Activated CD4-positive, alpha-beta T cell treated with anti-CD3 and anti-CD28 coated beads, Interleukin-2, amount 10 ng/mL, durations not matched to agents 7 days and 5 days (primary cell): ENCODE data around the gene LLGL1. TPM values are rescaled to one million over a fixed set of nuclear protein-coding genes. Genes with fewer than 3 reads are reported as not detected.

Experiments
- CTCF ChIA-PET: fragments of 350-600 bp; sonication (Branson Sonifier 250); formaldehyde crosslinking; loops from one replicate; lab custom pipeline; 2021; ENCODE audit warnings: antibody characterized with exemption; lab: Charles Lee
- POLR2A ChIA-PET: fragments of 350-600 bp; sonication (Branson Sonifier 250); formaldehyde crosslinking; loops from one replicate; lab custom pipeline; 2021; ENCODE audit warnings: antibody characterized with exemption; lab: Charles Lee
- DNase-seq: peaks from one replicate; pipeline ENCODE4 v3.0.0-alpha.2; 2020
- H3K27ac Mint-ChIP-seq: one replicate; pipeline ENCODE4 v1.8.0; 2021; ENCODE audit warnings: mild to moderate bottlenecking, moderate library complexity, mixed read lengths
- H3K27me3 Mint-ChIP-seq: one replicate; pipeline ENCODE4 v1.8.0; 2021; ENCODE audit warnings: mixed read lengths
- H3K36me3 Mint-ChIP-seq: one replicate; pipeline ENCODE4 v1.8.0; 2021; ENCODE audit warnings: low read depth, mixed read lengths
- H3K4me1 Mint-ChIP-seq: one replicate; pipeline ENCODE4 v1.8.0; 2021; ENCODE audit warnings: mixed read lengths
- H3K4me3 Mint-ChIP-seq: one replicate; pipeline ENCODE4 v1.8.0; 2021; ENCODE audit warnings: mild to moderate bottlenecking, moderate library complexity, mixed read lengths
- H3K9me3 Mint-ChIP-seq: one replicate; pipeline ENCODE4 v1.8.0; 2021; ENCODE audit warnings: mixed read lengths
- total RNA-seq, 2 experiments: library from RNA; stranded (reverse); gene quantifications; one replicate each; pipeline ENCODE4 v1.2.3, GENCODE V29; 2021

LLGL1 gene
- total RNA-seq, 2 experiments from 2014 or later: 24.7 to 24.9 TPM

DNA sequence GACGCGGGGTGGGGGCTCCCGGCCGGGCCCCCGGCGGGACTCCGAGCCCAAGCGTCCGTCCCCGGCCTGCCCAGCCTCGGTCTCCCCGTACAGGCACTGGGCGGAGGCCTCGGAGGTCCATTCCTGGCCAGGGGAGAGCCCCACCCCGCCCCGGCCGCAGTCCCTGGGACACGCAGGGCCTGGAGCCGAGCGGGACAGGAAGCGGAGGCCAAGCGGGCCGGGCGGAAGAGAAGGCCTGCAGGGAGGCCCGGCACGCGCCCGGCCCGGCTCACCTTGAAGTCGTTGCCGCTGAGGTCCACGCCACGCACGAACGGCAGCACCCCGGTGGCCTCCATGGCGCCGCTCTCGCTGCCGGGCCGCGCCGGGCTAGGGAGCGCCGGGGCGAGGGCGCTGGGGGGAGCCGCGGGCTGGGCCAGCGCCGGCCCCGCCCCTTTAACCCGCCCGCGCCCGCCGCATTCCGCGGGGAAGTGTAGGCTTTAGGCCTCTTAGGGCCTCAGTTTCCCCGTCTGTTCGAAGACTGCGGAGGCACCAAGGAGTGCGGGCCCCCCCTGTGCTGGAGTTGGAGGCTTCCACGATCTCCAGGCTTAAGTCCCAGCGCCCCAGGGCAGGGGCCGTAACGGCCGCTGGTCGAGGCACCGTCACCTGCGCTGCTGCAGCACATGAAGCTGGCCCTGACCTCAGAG lies 33.1 kb downstream of the LLGL1 start, which contains the start of gene FLII:
Gene FLII, minus strand, starts transcription at position 383 of the 683 bp plus-strand sequence. Its CDS starts 48 bp downstream, at position 335.
- peaks cover 45% of the 10 kb centered on the region for H3K4me1 Mint-ChIP-seq
- peaks cover 14% of the 10 kb centered on the region for H3K36me3 Mint-ChIP-seq
- POLR2A ChIA-PET: no interaction called here
- CTCF ChIA-PET: interaction anchor here (1.4 to 1.7 kb wide), 2 partner anchors 34 to 36 kb away, joined by 3 read pairs; no protein-coding TSS in a partner anchor
- peak within 1 kb of the TSS; percentile 98 for H3K4me3 Mint-ChIP-seq
- no peaks in the 10 kb centered on the region for H3K27me3 Mint-ChIP-seq
- DNase-seq: peak; percentile 47
- no peaks in the 10 kb centered on the region for H3K9me3 Mint-ChIP-seq
- H3K27ac Mint-ChIP-seq: peak within 1 kb of the TSS; percentile 93

DNA sequence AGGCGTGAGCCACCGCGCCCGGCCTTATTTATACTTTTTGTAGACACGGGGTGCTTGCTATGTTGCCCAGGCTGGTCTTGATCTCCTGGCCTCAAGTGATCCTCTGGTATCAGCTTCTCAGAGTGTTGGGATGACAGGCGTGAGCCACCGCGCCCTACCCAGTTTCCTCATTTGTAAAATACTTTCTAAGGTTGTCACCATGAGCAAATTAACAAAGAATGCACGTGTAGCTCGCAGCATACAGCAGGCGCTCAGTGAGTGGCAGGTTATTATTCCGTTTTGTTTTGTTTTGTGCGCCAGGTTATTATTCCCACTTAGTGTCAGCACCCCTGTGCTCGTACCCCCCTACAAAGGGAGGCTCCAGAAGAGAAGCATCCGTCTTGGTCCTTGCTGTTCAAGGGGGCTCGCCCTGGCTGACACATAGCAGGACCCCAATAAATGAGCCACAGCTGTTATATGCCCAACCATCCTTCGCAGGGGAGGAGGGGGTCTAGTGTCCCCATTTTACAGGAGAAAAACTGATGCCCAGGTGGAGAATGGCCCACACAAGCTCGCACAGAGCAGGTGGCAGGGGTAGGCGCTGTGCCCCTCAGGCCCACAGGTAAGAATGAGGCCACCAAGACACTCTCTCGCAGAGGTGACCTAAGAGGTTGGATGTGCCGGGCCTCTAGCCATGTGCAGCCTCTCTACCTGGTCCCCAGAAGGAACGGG lies 34.3 kb downstream of the LLGL1 start:
- Mint-ChIP-seq H3K36me3 (peaks cover 10% of the 10 kb centered on the region), H3K27me3 (no peaks in the 10 kb centered on the region), H3K4me1 (peaks cover 45% of the 10 kb centered on the region), H3K27ac (peak overlapping the region; percentile 86), H3K4me3 (peak overlapping the region; percentile 76), H3K9me3 (no peaks in the 10 kb centered on the region)
- no peak for DNase-seq
- ChIA-PET CTCF (interaction anchor here (1.4 to 1.7 kb wide), 4 partner anchors 26 to 41 kb away, joined by 3 to 8 read pairs (median 3); no protein-coding TSS in a partner anchor), POLR2A (no interaction called here)

DNA sequence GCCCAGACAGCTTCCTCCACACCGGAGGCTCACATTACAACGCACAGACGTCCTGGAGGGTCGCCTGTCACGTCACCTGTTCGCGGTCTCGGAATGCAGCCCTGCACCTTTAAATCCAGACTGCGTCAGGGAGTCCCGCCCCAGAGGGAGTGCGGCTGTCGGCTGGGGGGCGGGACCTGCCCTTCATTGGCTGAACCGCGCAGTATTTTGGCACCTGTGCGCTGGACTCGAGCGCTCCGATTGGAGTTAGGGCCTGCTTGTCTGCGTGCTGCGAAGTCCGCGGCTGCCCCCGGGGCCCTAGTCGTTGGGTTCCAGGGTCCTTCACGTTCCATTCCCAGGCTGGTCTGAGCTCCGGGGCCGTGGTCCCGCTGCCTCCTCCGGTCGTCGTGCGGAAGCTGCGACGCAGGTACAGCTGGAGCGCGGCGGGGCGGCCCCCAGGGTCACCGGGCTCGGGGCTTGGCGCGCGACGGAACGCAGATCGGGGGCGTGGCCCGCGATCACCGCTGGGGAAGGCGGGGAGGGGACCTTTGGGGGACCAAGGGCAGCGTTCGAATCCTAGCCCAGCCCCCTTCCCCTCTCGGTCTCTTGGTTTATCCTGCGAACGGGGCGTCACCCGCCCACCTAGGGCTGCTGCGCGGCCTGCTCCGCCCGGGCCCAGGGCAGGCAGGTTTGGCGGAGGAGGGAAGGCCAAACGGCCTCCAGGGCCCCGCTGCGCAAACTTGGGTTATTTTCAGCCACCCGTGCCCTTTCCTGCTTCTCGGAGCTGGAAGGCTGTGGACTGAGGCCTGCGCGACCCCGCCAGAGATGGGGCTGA lies 35.1 kb downstream of the LLGL1 start, which contains the start of gene MIEF2:
Gene MIEF2, plus strand, starts transcription at position 331 of the 814 bp plus-strand sequence. CDS start 2,059 bp downstream, outside the sequence.
- Mint-ChIP-seq H3K9me3 (no peaks in the 10 kb centered on the region), H3K4me1 (peaks cover 43% of the 10 kb centered on the region), H3K27me3 (no peaks in the 10 kb centered on the region), H3K27ac (peak within 1 kb of the TSS; percentile 86), H3K36me3 (peaks cover 10% of the 10 kb centered on the region), H3K4me3 (peak within 1 kb of the TSS; percentile 76)
- ChIA-PET CTCF (interaction anchor here (1.0 to 1.7 kb wide), 5 partner anchors 20 to 77 kb away, joined by 3 to 8 read pairs (median 3); partner anchors contain the start of gene ALKBH5), POLR2A (interaction anchor here (0.7 kb wide), 1 partner anchor 36 kb away, joined by 3 read pairs; no protein-coding TSS in a partner anchor)
- peak; percentile 95 for DNase-seq

DNA sequence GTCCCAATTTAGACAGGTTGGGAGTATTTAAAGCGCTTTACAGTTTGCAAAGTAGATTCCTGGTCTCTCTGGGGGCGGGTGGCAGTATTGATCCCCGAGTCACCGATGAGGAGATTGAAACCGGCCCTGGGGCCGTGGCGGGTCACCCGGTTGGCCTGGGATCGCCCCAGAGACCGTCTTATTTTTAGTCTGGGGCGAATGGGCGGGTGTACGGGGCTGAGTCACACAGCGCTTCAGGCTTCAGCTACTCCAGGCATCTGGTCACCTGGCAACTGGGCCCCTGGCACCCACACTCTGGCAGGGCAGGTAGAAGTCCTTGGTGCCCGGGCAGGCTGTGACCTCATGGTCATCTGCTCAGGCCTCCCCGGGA lies 35.7 kb downstream of the LLGL1 start:
- ChIA-PET POLR2A (interaction anchor here (0.7 kb wide), 1 partner anchor 37 kb away, joined by 3 read pairs; no protein-coding TSS in a partner anchor), CTCF (interaction anchor here (1.0 to 1.7 kb wide), 5 partner anchors 20 to 365 kb away, joined by 3 to 8 read pairs (median 4); partner anchors contain the start of gene ALKBH5)
- Mint-ChIP-seq H3K4me3 (peak overlapping the region; percentile 76), H3K36me3 (peaks cover 7% of the 10 kb centered on the region), H3K9me3 (no peaks in the 10 kb centered on the region), H3K27ac (peak overlapping the region; percentile 86), H3K27me3 (no peaks in the 10 kb centered on the region), H3K4me1 (peaks cover 38% of the 10 kb centered on the region)
- DNase-seq: peak; percentile 35

DNA sequence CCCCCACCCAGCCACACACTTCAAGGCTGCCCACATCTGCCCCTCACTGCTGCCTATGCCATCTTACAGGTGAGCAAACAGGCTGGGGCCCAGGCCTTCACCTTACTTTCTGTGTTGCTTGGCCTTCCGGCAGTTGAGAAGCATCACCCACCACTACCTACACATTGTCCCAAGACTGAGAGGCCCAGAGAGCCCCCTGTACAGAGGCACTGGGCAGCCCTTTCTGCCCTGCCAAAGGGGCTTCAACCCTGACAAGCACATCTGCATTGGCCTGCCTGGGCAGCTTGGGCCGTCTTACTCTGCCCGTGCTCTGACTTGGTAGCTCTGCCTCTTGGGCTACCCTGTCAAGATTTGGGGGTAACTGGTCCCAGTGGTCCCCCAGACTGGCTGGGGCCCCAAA lies 36.2 kb downstream of the LLGL1 start:
- H3K36me3 Mint-ChIP-seq: peaks cover 3% of the 10 kb centered on the region
- peak overlapping the region; percentile 86 for H3K27ac Mint-ChIP-seq
- H3K27me3 Mint-ChIP-seq: no peaks in the 10 kb centered on the region
- H3K4me3 Mint-ChIP-seq: peak overlapping the region; percentile 76
- no peaks in the 10 kb centered on the region for H3K9me3 Mint-ChIP-seq
- ChIA-PET POLR2A (no interaction called here), CTCF (interaction anchor here (1.0 to 1.7 kb wide), 4 partner anchors 19 to 364 kb away, joined by 3 to 8 read pairs (median 4); partner anchors contain the start of gene ALKBH5)
- DNase-seq: no peak
- H3K4me1 Mint-ChIP-seq: peaks cover 35% of the 10 kb centered on the region

DNA sequence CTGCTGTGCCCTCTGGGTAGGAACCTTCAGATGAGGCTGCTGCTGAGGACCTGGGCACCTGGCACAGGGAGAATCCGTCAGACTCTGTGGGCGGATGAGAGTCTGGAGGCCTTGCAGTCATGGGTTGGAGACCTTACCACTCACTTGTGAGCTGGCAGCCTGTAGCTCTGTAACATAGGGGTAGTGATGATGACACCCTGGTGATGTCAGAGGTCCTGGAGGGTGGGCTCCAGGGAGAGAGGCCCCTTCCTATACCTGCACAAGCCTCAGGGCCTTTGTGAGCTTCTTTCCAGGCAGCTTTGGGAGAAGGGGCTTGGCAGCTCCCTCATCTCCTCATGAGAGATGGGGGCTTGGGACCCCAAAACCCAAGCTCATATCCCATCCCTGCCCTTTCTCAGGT lies 36.7 kb downstream of the LLGL1 start:
- H3K9me3 Mint-ChIP-seq: no peaks in the 10 kb centered on the region
- H3K27ac Mint-ChIP-seq: peak overlapping the region; percentile 4
- no peak for DNase-seq
- peaks cover 3% of the 10 kb centered on the region for H3K36me3 Mint-ChIP-seq
- ChIA-PET POLR2A (no interaction called here), CTCF (interaction anchor here (1.3 to 1.5 kb wide), 2 partner anchors 19 to 364 kb away, joined by 4 to 5 read pairs; no protein-coding TSS in a partner anchor)
- H3K4me3 Mint-ChIP-seq: peak overlapping the region; percentile 76
- no peaks in the 10 kb centered on the region for H3K27me3 Mint-ChIP-seq
- peaks cover 31% of the 10 kb centered on the region for H3K4me1 Mint-ChIP-seq

DNA sequence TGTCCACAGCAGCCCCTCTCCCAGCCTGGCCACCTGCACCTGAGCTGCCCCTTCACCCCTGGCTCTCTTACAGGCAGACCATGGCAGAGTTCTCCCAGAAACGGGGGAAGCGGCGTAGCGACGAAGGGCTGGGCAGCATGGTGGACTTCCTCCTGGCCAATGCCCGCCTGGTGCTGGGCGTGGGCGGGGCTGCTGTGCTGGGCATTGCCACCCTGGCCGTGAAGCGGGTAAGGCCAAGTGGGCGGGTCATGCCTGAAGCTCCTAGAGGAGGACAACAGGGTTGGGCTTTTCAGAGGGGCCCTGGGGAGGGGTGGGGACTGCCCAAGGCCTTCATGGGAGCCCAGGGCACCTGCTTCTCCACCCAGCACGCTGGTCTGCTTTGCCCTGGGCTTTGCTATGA lies 37.2 kb downstream of the LLGL1 start:
- Mint-ChIP-seq H3K27me3 (no peaks in the 10 kb centered on the region), H3K27ac (no peak overlapping the region), H3K4me1 (peaks cover 30% of the 10 kb centered on the region), H3K4me3 (no peak overlapping the region), H3K36me3 (peaks cover 3% of the 10 kb centered on the region), H3K9me3 (no peaks in the 10 kb centered on the region)
- POLR2A ChIA-PET: no interaction called here
- no peak for DNase-seq
- CTCF ChIA-PET: interaction anchor here (1.5 kb wide), 1 partner anchor 363 kb away, joined by 5 read pairs; no protein-coding TSS in a partner anchor

DNA sequence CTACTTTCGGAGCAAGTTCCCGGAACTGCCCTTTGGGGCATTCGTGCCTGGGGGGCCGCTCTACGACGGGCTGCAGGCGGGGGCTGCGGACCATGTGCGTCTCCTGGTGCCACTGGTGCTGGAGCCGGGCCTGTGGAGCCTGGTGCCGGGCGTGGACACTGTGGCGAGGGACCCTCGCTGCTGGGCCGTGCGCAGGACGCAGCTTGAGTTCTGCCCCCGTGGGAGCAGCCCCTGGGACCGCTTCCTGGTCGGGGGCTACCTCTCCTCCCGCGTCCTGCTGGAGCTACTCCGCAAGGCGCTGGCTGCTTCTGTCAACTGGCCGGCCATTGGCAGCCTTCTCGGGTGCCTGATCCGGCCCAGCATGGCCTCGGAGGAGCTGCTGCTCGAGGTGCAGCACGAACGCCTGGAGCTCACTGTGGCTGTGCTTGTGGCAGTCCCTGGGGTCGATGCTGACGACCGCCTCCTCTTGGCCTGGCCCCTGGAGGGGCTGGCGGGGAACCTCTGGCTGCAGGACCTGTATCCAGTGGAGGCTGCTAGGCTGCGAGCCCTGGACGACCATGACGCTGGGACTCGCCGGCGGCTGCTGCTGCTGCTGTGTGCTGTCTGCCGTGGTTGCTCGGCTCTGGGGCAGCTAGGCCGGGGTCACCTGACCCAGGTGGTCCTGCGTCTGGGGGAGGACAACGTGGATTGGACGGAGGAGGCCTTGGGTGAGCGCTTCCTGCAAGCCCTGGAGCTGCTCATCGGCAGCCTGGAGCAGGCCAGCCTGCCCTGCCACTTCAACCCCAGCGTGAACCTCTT lies 38.6 kb downstream of the LLGL1 start:
- POLR2A ChIA-PET: no interaction called here

DNA sequence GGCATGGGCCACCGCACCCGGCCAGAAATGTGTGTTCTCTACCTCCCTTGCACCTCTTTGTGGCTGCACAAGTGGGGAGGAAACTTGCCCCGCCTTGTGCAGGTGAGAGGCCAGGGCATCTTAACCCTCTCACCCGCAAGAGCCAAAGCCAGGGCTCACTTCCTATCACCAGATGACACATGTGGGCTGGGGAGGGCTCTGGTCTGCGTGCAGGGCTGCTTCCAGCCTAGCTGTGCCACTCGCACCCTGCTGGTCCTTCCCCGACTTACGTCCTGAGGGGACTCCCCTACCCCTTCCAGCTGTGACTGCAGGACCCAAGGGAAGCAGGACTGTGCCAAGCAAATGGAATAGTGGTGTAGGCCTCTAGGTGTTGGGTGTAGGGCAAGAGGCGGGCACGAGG lies 41.9 kb downstream of the LLGL1 start:
- no peak for DNase-seq
- ChIA-PET POLR2A (no interaction called here), CTCF (interaction anchor here (0.6 kb wide), 1 partner anchor 87 kb away, joined by 3 read pairs; no protein-coding TSS in a partner anchor)
- peaks cover 3% of the 10 kb centered on the region for H3K36me3 Mint-ChIP-seq
- no peak overlapping the region for H3K27ac Mint-ChIP-seq
- H3K9me3 Mint-ChIP-seq: no peaks in the 10 kb centered on the region
- H3K4me3 Mint-ChIP-seq: no peak overlapping the region
- no peaks in the 10 kb centered on the region for H3K27me3 Mint-ChIP-seq
- peaks cover 15% of the 10 kb centered on the region for H3K4me1 Mint-ChIP-seq

More for the DNA sequence above, 38.6 kb downstream of the LLGL1 start:
- H3K4me3 Mint-ChIP-seq: no peak overlapping the region
- H3K9me3 Mint-ChIP-seq: no peaks in the 10 kb centered on the region
- no peak for DNase-seq
- H3K27ac Mint-ChIP-seq: no peak overlapping the region
- peaks cover 35% of the 10 kb centered on the region for H3K4me1 Mint-ChIP-seq
- CTCF ChIA-PET: interaction anchor here (0.8 to 2.2 kb wide), 7 partner anchors 9 to 54 kb away, joined by 3 to 10 read pairs (median 3); no protein-coding TSS in a partner anchor
- no peaks in the 10 kb centered on the region for H3K27me3 Mint-ChIP-seq
- H3K36me3 Mint-ChIP-seq: peaks cover 3% of the 10 kb centered on the region

DNA sequence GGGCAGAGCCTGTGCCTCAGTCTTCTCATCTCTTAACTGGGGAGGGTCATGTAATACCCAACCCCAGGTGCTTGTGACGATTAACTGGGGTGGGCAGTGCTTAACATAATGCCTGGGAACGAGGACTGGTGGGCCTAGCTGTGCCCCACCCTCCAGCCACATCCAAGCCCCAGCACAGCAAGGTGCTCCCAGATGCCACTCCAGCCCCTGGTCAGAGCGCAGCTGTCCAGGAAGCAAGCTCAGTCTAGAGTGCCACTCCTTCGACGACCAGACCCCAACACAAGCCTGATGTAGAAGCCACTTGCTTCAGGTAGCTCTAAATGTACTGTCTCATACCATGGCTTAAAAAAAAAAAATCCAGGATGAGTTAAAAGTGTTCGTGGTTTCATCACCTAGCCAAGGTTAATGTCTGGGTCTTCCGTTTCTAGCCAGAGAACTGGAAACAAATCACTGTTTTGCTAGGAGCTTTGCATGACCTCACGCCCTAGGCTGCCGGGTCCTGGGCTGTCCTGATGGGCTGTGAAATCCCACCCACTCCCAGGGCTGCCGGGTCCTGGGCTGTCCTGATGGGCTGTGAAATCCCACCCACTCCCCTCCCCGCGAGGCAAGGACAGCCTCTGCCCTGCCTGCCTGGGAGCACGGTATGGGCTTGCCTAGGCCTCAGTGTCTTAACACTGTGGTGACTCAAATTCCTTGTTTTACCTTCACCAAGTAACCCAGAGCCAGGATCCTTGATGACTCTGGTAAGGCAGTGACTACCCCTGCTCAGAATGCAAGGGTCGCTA lies 42.7 kb downstream of the LLGL1 start:
- H3K4me3 Mint-ChIP-seq: no peak overlapping the region
- peaks cover 5% of the 10 kb centered on the region for H3K36me3 Mint-ChIP-seq
- peaks cover 15% of the 10 kb centered on the region for H3K4me1 Mint-ChIP-seq
- H3K9me3 Mint-ChIP-seq: no peaks in the 10 kb centered on the region
- DNase-seq: no peak
- ChIA-PET POLR2A (no interaction called here), CTCF (no interaction called here)
- H3K27ac Mint-ChIP-seq: peak overlapping the region; percentile 31
- no peaks in the 10 kb centered on the region for H3K27me3 Mint-ChIP-seq
